SK-MEL-5 (cell line): ENCODE data around the gene TPST2. TPM values are rescaled to one million over a fixed set of nuclear protein-coding genes. Genes with fewer than 3 reads are reported as not detected.
"Not testable (repeated sequence)": the region's sequence is repeated elsewhere in the genome, so short reads cannot be mapped to it uniquely, and the experiment has no call there.

ENCODE experiments used
- DNase-seq: peaks from one replicate; pipeline ENCODE4 v3.0.0-alpha.2; 2016; ENCODE audit warnings: low read depth, low spot score
- in situ Hi-C: cut with HindIII; loops from 2 replicates; pipeline ENCODE4 v1.10.0; 2016; ENCODE audit warnings: low sequenced_read_pairs, high pct_unique_total_duplicates, low pct_unique_long_range_greater_than_20kb
- total RNA-seq: library from RNA; depleted of rRNA; stranded (reverse); fragments of >200 nt; shearing (Covaris generic); gene quantifications from 2 replicates; pipeline ENCODE4 v1.2.3, GENCODE V29; 2014

The TPST2 gene
- total RNA-seq, 1 experiment from 2014 or later: 30.5 TPM

DNA sequence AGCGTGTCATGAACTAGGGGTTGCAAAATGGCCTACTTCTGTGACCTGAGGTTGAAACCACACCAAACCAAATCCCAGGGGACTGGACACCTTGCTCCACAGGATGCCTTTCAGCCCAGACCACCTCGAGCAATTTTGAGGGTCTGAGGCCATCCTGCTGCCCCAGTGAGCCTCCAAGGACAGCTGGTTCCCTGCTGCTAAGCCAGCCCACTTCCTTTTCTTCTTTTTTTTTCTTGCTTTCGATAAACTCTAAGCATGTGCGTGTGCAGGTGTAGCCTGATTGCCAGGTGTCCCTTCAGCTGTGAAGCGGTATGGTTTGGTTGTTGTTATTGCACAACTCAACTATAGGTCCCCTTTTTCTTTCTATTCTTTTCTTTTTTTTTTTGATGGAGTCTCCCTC lies 25.2 kb upstream of the TPST2 start:
- no peak for DNase-seq
- in situ Hi-C loops: no loop called here

GRCh38 chr22:26614322-26614721 lies 24.4 kb upstream of the TPST2 start:
- in situ Hi-C loops: no loop called here
- DNase-seq: no peak

DNA sequence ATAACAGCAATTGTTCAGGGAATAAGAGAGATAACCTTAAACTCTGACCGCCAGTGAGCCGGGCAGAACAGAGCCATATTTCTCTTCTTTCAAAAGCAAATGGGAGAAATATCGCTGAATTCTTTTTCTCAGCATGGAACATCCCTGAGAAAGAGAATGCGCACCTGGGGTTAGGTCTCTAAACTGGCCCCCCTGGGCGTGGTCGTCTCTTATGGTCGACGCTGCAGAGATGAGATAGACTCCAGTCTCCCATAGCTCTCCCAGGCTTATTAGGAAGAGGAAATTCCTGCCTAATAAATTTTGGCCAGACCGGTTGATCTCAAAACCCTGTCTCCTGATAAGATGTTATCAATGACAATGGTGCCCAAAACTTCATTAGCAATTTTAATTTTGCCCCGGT lies 23.8 kb upstream of the TPST2 start:
- DNase-seq, in situ Hi-C loops: not testable (repeated sequence)

GRCh38 chr22:26612652-26613051 lies 22.7 kb upstream of the TPST2 start:
- no peak for DNase-seq
- in situ Hi-C loops: no loop called here

DNA sequence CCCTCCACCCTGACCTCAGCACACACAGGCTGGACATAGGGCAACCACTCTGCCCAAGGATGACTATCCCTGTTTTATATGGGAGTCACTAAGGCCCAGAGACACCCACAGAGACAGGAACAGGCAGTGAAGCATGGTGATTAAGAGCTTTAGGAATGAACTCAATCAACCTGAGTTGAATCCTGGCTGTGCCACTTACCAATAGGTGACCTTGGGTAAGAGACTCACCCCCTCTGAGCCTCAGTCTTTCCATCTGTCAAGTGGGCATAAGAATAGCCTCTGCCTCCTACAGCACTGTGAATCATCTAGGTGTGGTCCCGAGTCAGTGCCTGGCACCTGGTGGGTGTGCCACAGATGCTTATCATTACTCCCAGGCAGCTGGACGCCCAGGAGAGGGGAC lies 21.1 kb upstream of the TPST2 start:
- DNase-seq: no peak
- in situ Hi-C loops: no loop called here

DNA sequence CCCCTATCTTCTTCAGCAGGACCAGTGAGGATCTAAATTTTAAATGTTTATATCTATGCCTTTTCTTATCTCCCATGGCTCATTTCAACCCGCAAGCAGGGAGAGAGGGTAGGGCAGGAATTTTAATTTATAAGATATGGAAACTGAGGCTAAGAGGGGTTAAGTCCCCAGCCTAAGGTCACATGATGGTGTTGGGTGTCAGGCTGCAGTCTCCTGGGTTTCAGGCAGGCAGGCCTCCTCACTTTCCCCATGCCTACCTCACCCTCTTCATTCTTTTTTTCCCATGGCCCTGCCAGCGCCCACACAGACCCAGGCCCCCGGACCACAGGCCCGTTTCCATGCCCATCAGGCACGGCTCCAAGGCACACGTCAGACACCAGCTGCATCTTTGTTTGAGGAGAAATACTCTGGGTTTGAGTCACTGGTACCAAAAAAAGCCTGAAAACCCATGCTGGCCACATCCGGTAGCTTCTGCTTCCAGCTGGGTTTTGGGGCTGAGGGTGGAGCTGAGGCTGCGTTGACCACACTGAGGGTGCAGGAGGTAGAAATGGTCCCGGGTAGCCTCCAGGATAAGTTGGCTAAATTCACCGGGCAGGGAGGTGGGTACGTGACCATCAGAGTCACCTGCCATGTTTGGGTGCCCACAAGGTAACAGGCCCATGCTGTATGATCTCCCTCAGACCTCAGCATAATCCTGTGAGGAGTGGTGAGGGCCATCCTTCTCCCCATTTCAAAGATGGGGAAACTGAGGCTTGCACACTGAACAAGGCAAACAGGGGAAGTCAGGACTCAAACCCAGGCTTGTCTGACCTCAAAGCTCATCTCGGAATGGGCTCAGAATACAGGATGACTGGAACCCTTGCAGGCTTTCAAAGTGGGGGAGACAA lies 20.4 kb upstream of the TPST2 start:
- DNase-seq: no peak
- in situ Hi-C loops: no loop called here

DNA sequence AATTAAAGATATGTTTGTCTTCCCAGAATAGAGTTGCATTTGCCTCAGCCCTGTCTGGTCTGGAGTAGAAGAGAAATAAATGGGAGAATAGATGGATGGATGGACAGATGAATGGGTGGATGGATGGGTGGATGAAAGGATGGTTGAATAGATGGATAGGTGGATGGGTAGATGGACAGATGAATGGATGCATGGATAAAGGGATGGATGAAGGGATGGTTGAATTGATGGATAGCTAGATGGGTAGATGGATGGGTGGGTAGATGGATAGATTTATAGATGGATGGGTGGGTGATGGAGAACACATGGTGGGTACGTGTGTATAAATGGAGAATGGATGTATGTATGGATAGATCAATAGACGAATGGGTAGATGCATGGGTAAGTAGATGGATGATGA lies 19.4 kb upstream of the TPST2 start:
- in situ Hi-C loops: no loop called here

GRCh38 chr22:26608129-26608528 lies 18.2 kb upstream of the TPST2 start:
- in situ Hi-C loops: no loop called here
- no peak for DNase-seq

More for the DNA sequence above, 19.4 kb upstream of the TPST2 start:
- DNase-seq: no peak

DNA sequence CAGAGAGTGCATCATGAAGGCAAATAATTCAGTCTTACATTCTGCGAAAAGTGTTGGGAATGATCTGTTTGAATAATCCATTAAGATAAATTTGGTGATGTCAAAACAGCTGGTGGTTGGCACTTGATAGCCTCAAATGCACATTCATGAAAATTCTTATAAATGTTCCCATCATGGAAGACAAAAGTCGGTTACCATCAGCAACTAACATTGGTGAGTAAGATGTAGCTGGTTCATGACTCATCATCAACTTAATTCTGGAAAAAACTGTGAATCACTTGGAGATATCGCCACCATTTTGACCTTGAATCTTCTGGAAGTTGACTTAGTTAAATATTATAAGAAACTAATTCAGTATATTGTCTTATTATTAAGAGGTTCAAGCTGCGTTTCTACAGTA lies 16.7 kb upstream of the TPST2 start:
- in situ Hi-C loops: no loop called here
- DNase-seq: no peak

DNA sequence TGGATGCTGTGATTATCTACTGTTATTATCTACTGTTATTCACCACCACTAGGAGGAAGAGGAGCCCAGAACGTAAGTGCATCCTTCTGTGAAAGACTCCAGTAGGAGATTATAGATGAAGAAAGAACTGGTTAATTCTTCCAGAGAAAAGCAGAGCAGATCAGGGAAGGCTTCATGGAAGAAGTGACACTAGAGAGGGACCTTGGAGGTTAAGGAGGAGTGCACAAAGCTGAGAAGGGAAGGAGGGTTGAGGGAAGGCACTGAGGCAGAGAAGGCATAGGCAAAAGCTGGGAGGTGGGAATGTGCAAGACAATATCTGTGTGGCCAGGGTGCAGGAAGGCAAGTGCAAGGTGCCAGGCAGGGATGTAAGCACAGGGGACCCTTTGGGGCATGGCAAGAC lies 14.4 kb upstream of the TPST2 start:
- in situ Hi-C loops: no loop called here
- DNase-seq: no peak

DNA sequence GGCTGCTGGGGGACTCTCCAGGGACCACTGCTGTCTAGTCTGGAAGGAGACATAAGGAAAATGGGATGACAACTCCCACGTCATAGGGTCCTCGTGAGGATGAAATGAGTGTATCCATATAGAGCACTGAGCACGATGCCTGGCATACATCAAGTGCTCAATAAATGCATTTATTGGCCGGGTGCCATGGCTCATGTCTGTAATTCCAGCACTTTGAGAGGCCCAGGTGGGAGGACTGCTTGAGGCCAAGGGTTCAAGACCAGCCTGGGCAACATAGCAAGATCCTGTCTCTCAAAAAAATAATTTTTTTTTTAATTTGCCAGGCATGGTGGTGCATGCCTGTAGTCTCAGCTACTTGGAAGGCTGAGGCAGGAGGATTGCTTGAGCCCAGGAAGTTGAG lies 12.2 kb upstream of the TPST2 start:
- DNase-seq: no peak
- in situ Hi-C loops: no loop called here

DNA sequence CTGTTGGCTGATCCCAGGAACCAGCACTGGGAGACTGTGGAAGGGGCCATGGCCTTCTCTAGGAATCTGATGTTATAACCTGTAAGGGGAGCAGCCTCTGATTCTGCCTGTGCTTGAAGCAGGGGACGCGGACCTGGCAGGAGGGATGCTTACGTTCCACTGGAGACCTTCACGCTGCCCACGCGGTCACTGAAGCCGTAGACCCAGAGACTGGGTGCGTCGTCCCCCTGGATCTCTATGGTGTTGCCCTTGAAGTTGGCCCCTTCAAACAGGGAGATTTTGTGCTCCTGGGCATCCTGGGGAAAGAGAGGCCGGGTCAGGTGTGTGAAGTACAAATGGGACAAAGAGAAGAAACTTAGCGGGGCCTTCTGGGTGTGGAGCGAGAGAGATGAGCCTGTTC lies 11.8 kb upstream of the TPST2 start:
- in situ Hi-C loops: no loop called here

DNA sequence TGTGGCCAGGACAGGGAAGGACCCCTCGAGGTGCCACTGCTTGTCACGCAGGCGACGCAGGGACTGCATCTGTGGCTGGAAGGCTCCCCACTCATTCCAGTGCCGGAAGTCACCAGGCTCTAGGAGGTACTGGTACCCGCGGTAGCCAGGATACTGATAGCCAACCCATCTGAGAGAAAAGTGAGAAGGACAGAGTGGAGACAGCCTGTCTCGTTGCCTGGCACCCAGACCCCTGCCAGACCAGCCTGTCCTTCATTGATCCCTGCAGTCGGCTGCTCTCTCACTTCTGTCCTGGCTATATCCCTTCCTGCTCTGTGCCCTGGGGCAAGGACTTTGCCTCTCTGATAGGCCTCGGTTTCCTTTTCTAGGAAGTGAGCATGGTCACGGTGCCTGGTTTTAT lies 9.6 kb upstream of the TPST2 start:
- in situ Hi-C loops: no loop called here

More for the DNA sequence above, 11.8 kb upstream of the TPST2 start:
- DNase-seq: no peak

GRCh38 chr22:26597480-26597879 lies 7.5 kb upstream of the TPST2 start:
- DNase-seq: no peak
- in situ Hi-C loops: no loop called here

More for the DNA sequence above, 9.6 kb upstream of the TPST2 start:
- no peak for DNase-seq

GRCh38 chr22:26597026-26597425 lies 7.1 kb upstream of the TPST2 start:
- in situ Hi-C loops: no loop called here

DNA sequence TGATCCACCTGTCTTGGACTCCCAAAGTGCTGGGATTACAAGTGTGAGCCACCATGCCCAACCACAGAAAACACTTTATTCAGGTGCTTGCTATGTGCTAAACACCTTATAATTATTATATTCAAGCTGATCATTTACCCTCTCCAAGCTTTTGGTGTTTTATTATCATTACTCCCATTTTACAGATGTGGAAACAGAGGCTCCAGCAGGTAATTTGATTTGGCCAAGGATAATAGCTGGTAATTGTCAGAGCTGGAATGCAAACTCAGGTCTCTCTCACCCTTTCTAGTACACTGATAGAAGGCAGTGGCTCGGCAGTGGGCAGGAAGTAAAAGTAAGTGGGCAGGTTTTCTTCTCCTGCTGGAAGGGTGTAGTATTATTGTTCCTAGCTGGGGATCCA lies 3.8 kb upstream of the TPST2 start:
- no peak for DNase-seq
- in situ Hi-C loops: no loop called here

More at GRCh38 chr22:26597026-26597425, 7.1 kb upstream of the TPST2 start:
- DNase-seq: no peak

DNA sequence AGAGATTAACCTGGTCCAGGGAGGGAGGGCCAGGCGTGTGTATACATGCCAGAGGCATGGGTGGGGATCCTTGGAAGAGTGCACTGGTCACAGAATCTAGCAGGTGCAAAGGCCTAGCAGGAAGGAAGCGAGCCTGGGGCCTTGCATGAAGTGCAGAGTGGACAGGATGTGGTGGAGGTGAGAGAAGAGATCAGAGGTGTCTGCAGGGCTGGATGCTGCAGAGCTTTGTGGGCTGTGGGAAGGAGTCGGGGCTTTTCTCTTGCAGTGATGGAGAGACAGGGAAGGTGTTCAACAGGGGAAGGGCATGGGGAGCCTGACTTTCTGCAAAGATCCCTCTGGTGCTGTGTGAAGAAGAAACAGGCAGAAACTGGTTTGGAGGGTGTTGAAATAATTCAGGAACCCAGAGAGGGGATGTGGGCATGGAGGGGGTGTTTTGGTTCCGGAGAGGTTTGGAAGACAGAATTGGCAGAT lies 2.5 kb upstream of the TPST2 start:
- in situ Hi-C loops: no loop called here
- no peak for DNase-seq

GRCh38 chr22:26589367-26589844 lies 526 bp downstream of the TPST2 start:
- in situ Hi-C loops: no loop called here
- DNase-seq: peak; percentile 28

DNA sequence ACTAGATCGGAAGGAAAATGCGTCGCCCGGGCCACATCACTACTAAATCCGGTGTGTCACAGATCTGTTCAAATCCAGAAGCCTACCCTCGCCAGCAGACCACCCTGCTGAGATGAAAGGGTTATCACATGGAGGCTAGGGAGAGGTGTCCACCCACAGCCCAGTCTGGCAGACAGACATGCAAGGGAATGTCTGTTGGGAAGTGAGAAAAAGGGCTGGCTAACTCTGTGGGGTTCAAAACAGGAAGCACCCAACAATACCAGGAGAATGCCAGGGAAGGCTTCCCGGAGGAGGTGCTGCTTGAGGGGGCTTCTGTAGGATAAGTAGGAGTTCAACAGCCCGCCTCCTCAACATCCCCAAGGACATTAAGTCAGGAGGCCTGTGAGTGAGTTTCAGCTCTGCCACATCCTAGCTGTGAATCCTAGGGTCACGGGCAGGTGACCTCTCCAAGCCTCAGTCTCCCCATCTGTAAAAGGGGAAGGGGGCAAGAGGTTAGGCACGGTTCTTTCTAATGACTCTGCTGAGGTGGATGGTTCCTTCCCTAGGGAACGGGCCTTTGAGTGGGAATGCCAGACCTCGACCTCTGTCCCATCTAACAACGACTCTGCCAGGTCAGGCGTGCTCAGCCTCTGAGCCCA lies 1.1 kb downstream of the TPST2 start:
- in situ Hi-C loops: no loop called here
- no peak for DNase-seq
